Suprapubic skin (tissue), 4 donors: Measurements from ENCODE around the gene PDF. TPM values are rescaled to one million over a fixed set of nuclear protein-coding genes. Genes with fewer than 3 reads are reported as not detected.
"Not testable (repeated sequence)": the region's sequence is repeated elsewhere in the genome, so short reads cannot be mapped to it uniquely, and the experiment has no call there.

ENCODE experiments used
- DNase-seq, 2 donors: peaks; one replicate each; pipeline ENCODE4 v3.0.0-alpha.2; 2019; ENCODE audit warnings: low spot score in 2 of 2
- H3K27ac ChIP-seq: fragments of 200-600 bp; sonication (generic); one replicate; pipeline ENCODE4 v1.5.1; 2019
- H3K27me3 ChIP-seq: fragments of 200-600 bp; sonication (generic); one replicate; pipeline ENCODE4 v1.5.1; 2019
- H3K36me3 ChIP-seq: fragments of 200-600 bp; sonication (generic); one replicate; pipeline ENCODE4 v1.5.1; 2019
- H3K4me1 ChIP-seq: fragments of 200-600 bp; sonication (generic); one replicate; pipeline ENCODE4 v1.5.1; 2019
- H3K4me3 ChIP-seq: fragments of 200-600 bp; sonication (generic); one replicate; pipeline ENCODE4 v1.5.1; 2019; ENCODE audit warnings: mild to moderate bottlenecking
- H3K9me3 ChIP-seq: fragments of 200-600 bp; sonication (generic); one replicate; pipeline ENCODE4 v1.5.1; 2019
- CTCF ChIP-seq, 2 donors: fragments of 200-600 bp in 1 of 2; fragments of 450-650 bp in 1 of 2; sonication (generic) in 1 of 2; IDR thresholded peaks; one replicate each; pipeline ENCODE4 v1.5.1; 2016 to 2019; ENCODE audit warnings: antibody characterized with exemption in 2 of 2, mild to moderate bottlenecking in 1 of 2, moderate library complexity in 1 of 2
- EP300 ChIP-seq: sonication (generic); formaldehyde crosslinking; IDR thresholded peaks from one replicate; pipeline ENCODE4 v1.6.1; 2017; ENCODE audit warnings: antibody characterized with exemption
- POLR2A ChIP-seq, 2 donors: fragments of 450-650 bp; IDR thresholded peaks; one replicate each; pipeline ENCODE4 v1.6.1; 2017; ENCODE audit warnings: antibody characterized with exemption in 2 of 2, mild to moderate bottlenecking in 2 of 2, moderate library complexity in 2 of 2
- POLR2AphosphoS5 ChIP-seq, 3 donors: sonication (generic); formaldehyde crosslinking; IDR thresholded peaks; one replicate each; pipeline ENCODE4 v1.6.1; 2017; ENCODE audit warnings: antibody characterized with exemption in 3 of 3
- WGBS: methylation state at CpG from one replicate; pipeline ENCODE4 v1.1.5; 2018; 5-methylcytosine and 5-hydroxymethylcytosine counted together
- total RNA-seq, 4 donors: library from RNA; depleted of rRNA; stranded (reverse); fragments of >200 nt; gene quantifications; one replicate each; pipeline ENCODE4 v1.1.0, GENCODE V29; 2016

The PDF gene
- total RNA-seq, 4 donors from 2014 or later = 12.2 to 25.4 (median 21.2) TPM

GRCh38 chr16:69302301-69302700, 28.1 kb downstream of the PDF start:
- Histone ChIP-seq H3K36me3 (peaks cover 43% of the 10 kb centered on the region), H3K4me3 (no peak overlapping the region), H3K4me1 (peaks cover 5% of the 10 kb centered on the region), H3K27me3 (no peaks in the 10 kb centered on the region), H3K27ac (no peak overlapping the region), H3K9me3 (no peaks in the 10 kb centered on the region)
- no peak for DNase-seq
- WGBS = 96% methylated on average over 4 of the region's 4 CpGs
- no peak for TF ChIP-seq POLR2A (IDR thresholded peaks at IDR 0.05)
- TF ChIP-seq POLR2AphosphoS5 (IDR thresholded peaks at IDR 0.05) = no peak
- no peak for TF ChIP-seq EP300
- no peak for TF ChIP-seq CTCF (IDR thresholded peaks at IDR 0.05)

GRCh38 chr16:69301861-69302260, 28.5 kb downstream of the PDF start:
- Histone ChIP-seq H3K4me3 (no peak overlapping the region), H3K27me3 (no peaks in the 10 kb centered on the region), H3K9me3 (no peaks in the 10 kb centered on the region), H3K36me3 (peaks cover 43% of the 10 kb centered on the region), H3K4me1 (peaks cover 5% of the 10 kb centered on the region), H3K27ac (no peak overlapping the region)
- DNase-seq = no peak
- no peak for TF ChIP-seq EP300
- 81% methylated on average over 4 of the region's 4 CpGs for WGBS

GRCh38 chr16:69301187-69301586, 29.2 kb downstream of the PDF start:
- Histone ChIP-seq H3K36me3 (peaks cover 43% of the 10 kb centered on the region), H3K9me3 (no peaks in the 10 kb centered on the region), H3K4me1 (no peaks in the 10 kb centered on the region), H3K4me3 (no peak overlapping the region), H3K27ac (no peak overlapping the region), H3K27me3 (no peaks in the 10 kb centered on the region)
- no peak for DNase-seq
- TF ChIP-seq POLR2AphosphoS5 (IDR thresholded peaks at IDR 0.05) (no peak), CTCF (IDR thresholded peaks at IDR 0.05) (no peak), EP300 (no peak), POLR2A (IDR thresholded peaks at IDR 0.05) (no peak)
- WGBS = 48% methylated on average over 1 of the region's 1 CpG

- WGBS = 98% methylated on average over 4 of the region's 4 CpGs
- peaks cover 29% of the 10 kb centered on the region for H3K36me3 ChIP-seq
- H3K4me3 ChIP-seq = no peak overlapping the region
- no peaks in the 10 kb centered on the region for H3K4me1 ChIP-seq
- no peaks in the 10 kb centered on the region for H3K9me3 ChIP-seq
- no peaks in the 10 kb centered on the region for H3K27me3 ChIP-seq
- TF ChIP-seq CTCF (IDR thresholded peaks at IDR 0.05) (no peak), EP300 (no peak), POLR2AphosphoS5 (IDR thresholded peaks at IDR 0.05) (no peak), POLR2A (IDR thresholded peaks at IDR 0.05) (no peak)
- H3K27ac ChIP-seq = no peak overlapping the region
- DNase-seq = no peak
Observed at GRCh38 chr16:69298261-69298660, 32.1 kb downstream of the PDF start.

GRCh38 chr16:69296771-69297170, 33.6 kb downstream of the PDF start:
- not testable (repeated sequence) for H3K27me3 ChIP-seq, DNase-seq, H3K4me1 ChIP-seq, H3K4me3 ChIP-seq, H3K27ac ChIP-seq, H3K9me3 ChIP-seq
- peaks cover 27% of the 10 kb centered on the region for H3K36me3 ChIP-seq
- 95% methylated on average over 7 of the region's 7 CpGs for WGBS

GRCh38 chr16:69294051-69294450, 36.3 kb downstream of the PDF start:
- Histone ChIP-seq H3K4me1 (no peaks in the 10 kb centered on the region), H3K4me3 (no peak overlapping the region), H3K36me3 (peaks cover 3% of the 10 kb centered on the region), H3K9me3 (no peaks in the 10 kb centered on the region), H3K27ac (no peak overlapping the region), H3K27me3 (no peaks in the 10 kb centered on the region)
- no peak for DNase-seq
- no peak for TF ChIP-seq CTCF (IDR thresholded peaks at IDR 0.05)
- TF ChIP-seq POLR2AphosphoS5 (IDR thresholded peaks at IDR 0.05) = no peak
- no peak for TF ChIP-seq POLR2A (IDR thresholded peaks at IDR 0.05)
- no peak for TF ChIP-seq EP300
- 61% methylated on average over 1 of the region's 1 CpG for WGBS
